Left ventricle myocardium inferior (tissue), 1 donor: ENCODE results near the gene CUEDC1. TPM values are rescaled to one million over a fixed set of nuclear protein-coding genes. Genes with fewer than 3 reads are reported as not detected.
A peak's percentile ranks its signal among the peaks of the same experiment; 100 is the strongest.

ENCODE experiments used
- DNase-seq: peaks from one replicate; pipeline ENCODE4 v3.0.0-alpha.2; 2020
- H3K27ac ChIP-seq: fragments of 200-600 bp; replicated peaks from 2 replicates; pipeline ENCODE4 v1.8.0; 2021
- H3K27me3 ChIP-seq: fragments of 200-600 bp; 2 replicates; pipeline ENCODE4 v1.8.0; 2021; ENCODE audit warnings: low read depth
- H3K36me3 ChIP-seq: fragments of 200-600 bp; 2 replicates; pipeline ENCODE4 v1.8.0; 2021
- H3K4me1 ChIP-seq: fragments of 200-600 bp; 2 replicates; pipeline ENCODE4 v1.8.0; 2021
- H3K4me3 ChIP-seq: fragments of 200-600 bp; 2 replicates; pipeline ENCODE4 v1.8.0; 2021; ENCODE audit warnings: mild to moderate bottlenecking, moderate library complexity
- H3K9me3 ChIP-seq: fragments of 200-600 bp; replicated peaks from 2 replicates; pipeline ENCODE4 v1.8.0; 2021
- CTCF ChIP-seq: fragments of 200-600 bp; IDR thresholded peaks from 2 replicates; pipeline ENCODE4 v1.8.0; 2021; ENCODE audit warnings: antibody characterized with exemption, mild to moderate bottlenecking, borderline replicate concordance
- intact Hi-C: fragments of 100-400 bp; cut with micrococcal nuclease; formaldehyde crosslinking; loops from one replicate; pipeline ENCODE4 v1.11.0; 2022
- total RNA-seq: library from RNA; stranded (reverse); fragmentation: NEBNext Ultra II Directional; extraction: Animal tissue kit (Norgen Biotek cat#: 25700); gene quantifications from one replicate; pipeline ENCODE4 v1.2.1, GENCODE V29; 2021
- donor health status: DM: no; HTN: yes; CAD: no; lungs with severe emphysema.

Gene CUEDC1
- total RNA-seq, 1 donor from 2014 or later: 43.2 TPM

GRCh38 chr17:57913575-57914272 is 41.5 kb downstream of the CUEDC1 start:
- peak overlapping the region; percentile 91 for H3K27ac ChIP-seq
- H3K27me3 ChIP-seq: no peaks in the 10 kb centered on the region
- no peak overlapping the region for H3K4me3 ChIP-seq
- DNase-seq: no peak
- TF ChIP-seq CTCF: no peak
- H3K36me3 ChIP-seq: no peaks in the 10 kb centered on the region
- intact Hi-C loops: no loop called here
- H3K9me3 ChIP-seq: no peaks in the 10 kb centered on the region
- H3K4me1 ChIP-seq: peaks cover 88% of the 10 kb centered on the region

- Histone ChIP-seq H3K9me3 (no peaks in the 10 kb centered on the region), H3K27me3 (no peaks in the 10 kb centered on the region), H3K36me3 (no peaks in the 10 kb centered on the region), H3K4me3 (peak overlapping the region; percentile 43), H3K27ac (peak overlapping the region; percentile 91), H3K4me1 (peaks cover 84% of the 10 kb centered on the region)
- peak; percentile 94 for DNase-seq
- intact Hi-C loops: no loop called here
- TF ChIP-seq CTCF: no peak
Observed at GRCh38 chr17:57911834-57912673, 43.2 kb downstream of the CUEDC1 start.

- no peak for DNase-seq
- intact Hi-C loops: no loop called here
- Histone ChIP-seq H3K4me1 (peaks cover 82% of the 10 kb centered on the region), H3K27ac (peak overlapping the region; percentile 91), H3K27me3 (no peaks in the 10 kb centered on the region), H3K9me3 (no peaks in the 10 kb centered on the region), H3K36me3 (no peaks in the 10 kb centered on the region), H3K4me3 (no peak overlapping the region)
- no peak for TF ChIP-seq CTCF
Observed at GRCh38 chr17:57910462-57911420, 44.5 kb downstream of the CUEDC1 start.

- TF ChIP-seq CTCF: no peak
- Histone ChIP-seq H3K36me3 (no peaks in the 10 kb centered on the region), H3K27me3 (no peaks in the 10 kb centered on the region), H3K4me1 (peaks cover 82% of the 10 kb centered on the region), H3K4me3 (no peak overlapping the region), H3K9me3 (no peaks in the 10 kb centered on the region), H3K27ac (peak overlapping the region; percentile 41)
- no peak for DNase-seq
- intact Hi-C loops: no loop called here
Observed at GRCh38 chr17:57909551-57909950, 45.7 kb downstream of the CUEDC1 start.

- Histone ChIP-seq H3K36me3 (no peaks in the 10 kb centered on the region), H3K27me3 (no peaks in the 10 kb centered on the region), H3K4me3 (no peak overlapping the region), H3K9me3 (no peaks in the 10 kb centered on the region), H3K4me1 (peaks cover 82% of the 10 kb centered on the region), H3K27ac (no peak overlapping the region)
- DNase-seq: no peak
- no peak for TF ChIP-seq CTCF
- intact Hi-C loops: no loop called here
Observed at GRCh38 chr17:57908278-57908677, 46.9 kb downstream of the CUEDC1 start.
